ENCODE measurements around the gene DIABLO.
"Not testable (repeated sequence)": the region's sequence is repeated elsewhere in the genome, so short reads cannot be mapped to it uniquely, and the experiment has no call there.

The DIABLO gene

GRCh38 chr12:122208073-122208820 lies 17.6 kb downstream of the DIABLO start:
- no peak for DNase-seq

GRCh38 chr12:122207391-122207790 lies 18.5 kb downstream of the DIABLO start:
- DNase-seq, result no peak

GRCh38 chr12:122206976-122207375 lies 18.9 kb downstream of the DIABLO start:
- no peak for DNase-seq

GRCh38 chr12:122206111-122206881 lies 19.6 kb downstream of the DIABLO start:
- no peak for DNase-seq

- no peak for DNase-seq
These were observed 20.6 kb downstream of the DIABLO start for GRCh38 chr12:122205053-122205925.

- no peak for DNase-seq
These were observed 21.4 kb downstream of the DIABLO start for GRCh38 chr12:122204167-122205052.

- DNase-seq, result peak; percentile 37
These were observed 22.3 kb downstream of the DIABLO start, which contains the start of gene B3GNT4 for GRCh38 chr12:122203301-122204166. Gene B3GNT4, plus strand, starts transcription at chr12:122203709. Its CDS starts 910 bp downstream, at chr12:122204619.

GRCh38 chr12:122202811-122203210 lies 23.0 kb downstream of the DIABLO start:
- not testable (repeated sequence) for DNase-seq

- no peak for DNase-seq
These were observed 23.8 kb downstream of the DIABLO start for GRCh38 chr12:122202017-122202416.

GRCh38 chr12:122201381-122201780 lies 24.5 kb downstream of the DIABLO start:
- no peak for DNase-seq

- no peak for DNase-seq
These were observed 25.2 kb downstream of the DIABLO start for GRCh38 chr12:122200541-122201175.

GRCh38 chr12:122199484-122200355 lies 26.1 kb downstream of the DIABLO start:
- DNase-seq, result no peak

- peak; percentile 21 for DNase-seq
These were observed 28.3 kb downstream of the DIABLO start for GRCh38 chr12:122197612-122197966.

- no peak for DNase-seq
These were observed 30.4 kb downstream of the DIABLO start for GRCh38 chr12:122195405-122195804.

- no peak for DNase-seq
These were observed 31.0 kb downstream of the DIABLO start for GRCh38 chr12:122194804-122195203.

- DNase-seq, result no peak
These were observed 33.4 kb downstream of the DIABLO start for GRCh38 chr12:122192441-122192840.

- peak; percentile 40 for DNase-seq
These were observed 34.8 kb downstream of the DIABLO start for GRCh38 chr12:122190842-122191668.

- no peak for DNase-seq
These were observed 36.0 kb downstream of the DIABLO start for GRCh38 chr12:122189626-122190475.

Data from fibroblast of upper back skin (primary cell).